ENCODE data around the gene LMAN1L. TPM values are rescaled to one million over a fixed set of nuclear protein-coding genes. Genes with fewer than 3 reads are reported as not detected.

Gene LMAN1L
- total RNA-seq, 1 donor from 2014 or later: not detected

GRCh38 chr15:74769463-74770025 lies 43.1 kb upstream of the LMAN1L start:
- Histone ChIP-seq H3K27me3 (no peaks in the 10 kb centered on the region), H3K4me3 (no peak overlapping the region), H3K9me3 (no peaks in the 10 kb centered on the region), H3K27ac (no peak overlapping the region), H3K36me3 (no peaks in the 10 kb centered on the region), H3K4me1 (no peaks in the 10 kb centered on the region)
- intact Hi-C loops (cut with DNase I): loop anchor here (2.0 kb wide), 1 partner anchor 395 kb away; no protein-coding TSS in a partner anchor
- TF ChIP-seq, protein P1, sequence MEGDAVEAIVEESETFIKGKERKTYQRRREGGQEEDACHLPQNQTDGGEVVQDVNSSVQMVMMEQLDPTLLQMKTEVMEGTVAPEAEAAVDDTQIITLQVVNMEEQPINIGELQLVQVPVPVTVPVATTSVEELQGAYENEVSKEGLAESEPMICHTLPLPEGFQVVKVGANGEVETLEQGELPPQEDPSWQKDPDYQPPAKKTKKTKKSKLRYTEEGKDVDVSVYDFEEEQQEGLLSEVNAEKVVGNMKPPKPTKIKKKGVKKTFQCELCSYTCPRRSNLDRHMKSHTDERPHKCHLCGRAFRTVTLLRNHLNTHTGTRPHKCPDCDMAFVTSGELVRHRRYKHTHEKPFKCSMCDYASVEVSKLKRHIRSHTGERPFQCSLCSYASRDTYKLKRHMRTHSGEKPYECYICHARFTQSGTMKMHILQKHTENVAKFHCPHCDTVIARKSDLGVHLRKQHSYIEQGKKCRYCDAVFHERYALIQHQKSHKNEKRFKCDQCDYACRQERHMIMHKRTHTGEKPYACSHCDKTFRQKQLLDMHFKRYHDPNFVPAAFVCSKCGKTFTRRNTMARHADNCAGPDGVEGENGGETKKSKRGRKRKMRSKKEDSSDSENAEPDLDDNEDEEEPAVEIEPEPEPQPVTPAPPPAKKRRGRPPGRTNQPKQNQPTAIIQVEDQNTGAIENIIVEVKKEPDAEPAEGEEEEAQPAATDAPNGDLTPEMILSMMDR (IDR thresholded peaks at IDR 0.05): no peak
- no peak for DNase-seq (ENCODE audit: low spot score in 2 of 2)

DNA sequence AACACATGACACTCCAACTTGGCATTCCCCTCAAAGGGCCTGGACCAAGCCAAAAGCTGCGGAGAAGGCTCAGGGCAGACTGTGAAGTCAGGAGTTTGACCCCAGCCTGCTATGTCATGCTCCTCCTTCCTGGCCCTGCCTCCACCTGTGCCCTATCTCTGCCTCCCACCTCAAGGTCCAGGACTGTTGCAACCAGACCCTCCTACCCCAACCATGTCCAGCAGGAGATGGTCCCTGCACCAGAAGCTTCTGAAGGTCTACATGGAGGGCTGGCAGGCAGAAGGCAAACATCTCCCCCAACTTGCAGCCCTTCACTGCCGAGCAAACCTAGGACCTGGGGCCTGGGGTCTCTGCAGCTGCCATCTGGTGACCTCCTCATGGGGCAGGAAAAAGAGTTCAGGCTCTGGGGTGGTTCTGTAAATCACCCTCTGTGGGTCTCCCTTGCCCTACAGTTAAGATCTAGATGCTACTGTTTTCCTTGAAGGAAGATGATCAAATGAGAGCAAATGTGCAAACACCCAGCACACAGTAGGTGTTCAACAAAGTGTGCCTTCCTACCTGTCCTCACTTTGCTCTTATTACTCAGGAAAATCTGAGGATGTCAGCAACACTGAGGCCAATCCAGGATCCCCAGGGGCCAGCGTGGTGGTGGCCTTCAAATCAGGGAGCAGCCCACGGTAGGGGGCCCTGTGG lies 42.3 kb upstream of the LMAN1L start:
- Histone ChIP-seq H3K4me3 (no peak overlapping the region), H3K36me3 (no peaks in the 10 kb centered on the region), H3K27me3 (no peaks in the 10 kb centered on the region), H3K27ac (no peak overlapping the region), H3K4me1 (no peaks in the 10 kb centered on the region), H3K9me3 (no peaks in the 10 kb centered on the region)
- intact Hi-C loops (cut with DNase I): no loop called here
- TF ChIP-seq, protein P1 (IDR thresholded peaks at IDR 0.05): no peak
- DNase-seq (ENCODE audit: low spot score in 2 of 2): no peak

- Histone ChIP-seq H3K27ac (no peak overlapping the region), H3K27me3 (no peaks in the 10 kb centered on the region), H3K36me3 (no peaks in the 10 kb centered on the region), H3K4me1 (no peaks in the 10 kb centered on the region), H3K4me3 (no peak overlapping the region), H3K9me3 (no peaks in the 10 kb centered on the region)
- DNase-seq (ENCODE audit: low spot score in 2 of 2): no peak
- TF ChIP-seq, protein P1 (IDR thresholded peaks at IDR 0.05): no peak
- intact Hi-C loops (cut with DNase I): no loop called here
Measured at GRCh38 chr15:74773329-74773728, 39.3 kb upstream of the LMAN1L start.

- no peak overlapping the region for H3K27ac ChIP-seq
- TF ChIP-seq, protein P1 (IDR thresholded peaks at IDR 0.05): no peak
Measured at GRCh38 chr15:74773731-74774252, 38.8 kb upstream of the LMAN1L start.

GRCh38 chr15:74775132-74775562 lies 37.5 kb upstream of the LMAN1L start:
- intact Hi-C loops (cut with DNase I): no loop called here
- Histone ChIP-seq H3K27ac (no peak overlapping the region), H3K27me3 (no peaks in the 10 kb centered on the region), H3K9me3 (no peaks in the 10 kb centered on the region), H3K4me3 (no peak overlapping the region), H3K36me3 (no peaks in the 10 kb centered on the region), H3K4me1 (no peaks in the 10 kb centered on the region)
- no peak for DNase-seq (ENCODE audit: low spot score in 2 of 2)
- TF ChIP-seq, protein P1 (IDR thresholded peaks at IDR 0.05): no peak

More at GRCh38 chr15:74773731-74774252, 38.8 kb upstream of the LMAN1L start:
- Histone ChIP-seq H3K4me3 (no peak overlapping the region), H3K4me1 (no peaks in the 10 kb centered on the region), H3K9me3 (no peaks in the 10 kb centered on the region), H3K36me3 (no peaks in the 10 kb centered on the region), H3K27me3 (no peaks in the 10 kb centered on the region)
- intact Hi-C loops (cut with DNase I): no loop called here
- no peak for DNase-seq (ENCODE audit: low spot score in 2 of 2)
